Osteoblast (primary cell): ENCODE measurements around the gene PRR15L. TPM values are rescaled to one million over a fixed set of nuclear protein-coding genes. Genes with fewer than 3 reads are reported as not detected.
A peak's percentile ranks its signal among the peaks of the same experiment; 100 is the strongest.

Experiments
- DNase-seq: peaks from one replicate; pipeline ENCODE4 v3.0.0; 2011; ENCODE audit warnings: low spot score, mixed read lengths; ENCODE audit not compliant: insufficient read length; ENCODE audit errors: missing footprints
- H2AFZ ChIP-seq: 2 replicates; pipeline ENCODE4 v1.6.0; 2011; ENCODE audit warnings: mild to moderate bottlenecking, low read length
- H3K27ac ChIP-seq: 2 replicates; pipeline ENCODE4 v1.5.1; 2011; ENCODE audit warnings: mild to moderate bottlenecking, low read depth, low read length, moderate library complexity
- H3K27me3 ChIP-seq: 2 replicates; pipeline ENCODE4 v1.6.0; 2012; ENCODE audit warnings: mild to moderate bottlenecking, control low read depth, inconsistent platforms, low read length, moderate library complexity; ENCODE audit not compliant: insufficient read depth
- H3K36me3 ChIP-seq: 2 replicates; pipeline ENCODE4 v1.5.1; 2011; ENCODE audit warnings: mild to moderate bottlenecking, low read length, control low read depth, moderate library complexity; ENCODE audit not compliant: insufficient read depth
- H3K4me1 ChIP-seq: 2 replicates; pipeline ENCODE4 v1.5.1; 2011; ENCODE audit warnings: mild to moderate bottlenecking, low read length, control low read depth, moderate library complexity; ENCODE audit not compliant: insufficient read depth
- H3K4me2 ChIP-seq: 2 replicates; pipeline ENCODE4 v1.6.0; 2011; ENCODE audit warnings: mild to moderate bottlenecking, low read length; ENCODE audit not compliant: insufficient read depth
- H3K4me3 ChIP-seq: fragments of 200-600 bp; sonication (generic); 3 replicates; pipeline ENCODE4 v1.5.1; 2012; ENCODE audit warnings: mild to moderate bottlenecking, low read length, inconsistent platforms; ENCODE audit not compliant: insufficient read depth
- H3K79me2 ChIP-seq: 2 replicates; pipeline ENCODE4 v1.6.0; 2012; ENCODE audit warnings: mild to moderate bottlenecking, low read length, control low read depth, inconsistent platforms; ENCODE audit not compliant: insufficient read depth
- H3K9me3 ChIP-seq: 2 replicates; pipeline ENCODE4 v1.5.1; 2011; ENCODE audit warnings: low read depth, low read length, control low read depth
- H4K20me1 ChIP-seq: 2 replicates; pipeline ENCODE4 v1.6.0; 2012; ENCODE audit warnings: mild to moderate bottlenecking, low read length, control low read depth; ENCODE audit not compliant: insufficient read depth
- CTCF ChIP-seq: IDR thresholded peaks from 2 replicates; pipeline ENCODE4 v1.5.1; 2011; ENCODE audit warnings: mild to moderate bottlenecking, low read depth, low read length, moderate library complexity; ENCODE audit errors: extremely low read depth
- total RNA-seq: library from RNA; depleted of rRNA; stranded (reverse); fragments of >200 nt; gene quantifications from 2 replicates; pipeline ENCODE4 v1.2.3, GENCODE V29; 2012

PRR15L gene
- total RNA-seq, 1 donor: not detected

GRCh38 chr17:47956791-47957590, 692 bp downstream of the PRR15L start:
- Histone ChIP-seq H4K20me1 (no peaks in the 10 kb centered on the region), H2AFZ (no peak overlapping the region), H3K27me3 (peaks cover 3% of the 10 kb centered on the region), H3K36me3 (no peaks in the 10 kb centered on the region), H3K79me2 (no peaks in the 10 kb centered on the region), H3K4me2 (no peak overlapping the region), H3K27ac (no peak overlapping the region), H3K9me3 (no peaks in the 10 kb centered on the region), H3K4me1 (no peaks in the 10 kb centered on the region), H3K4me3 (no peak overlapping the region)
- DNase-seq: no peak
- TF ChIP-seq CTCF: no peak

- no peaks in the 10 kb centered on the region for H4K20me1 ChIP-seq
- no peak overlapping the region for H2AFZ ChIP-seq
- no peak overlapping the region for H3K27ac ChIP-seq
- no peaks in the 10 kb centered on the region for H3K9me3 ChIP-seq
- H3K36me3 ChIP-seq: peaks cover 6% of the 10 kb centered on the region
- no peaks in the 10 kb centered on the region for H3K79me2 ChIP-seq
- DNase-seq: no peak
- no peak overlapping the region for H3K4me2 ChIP-seq
- no peak overlapping the region for H3K4me3 ChIP-seq
- no peaks in the 10 kb centered on the region for H3K27me3 ChIP-seq
- H3K4me1 ChIP-seq: no peaks in the 10 kb centered on the region
- no peak for TF ChIP-seq CTCF
These were observed 1.9 kb downstream of the PRR15L start for GRCh38 chr17:47955497-47956461.

GRCh38 chr17:47953909-47954308, 3.8 kb downstream of the PRR15L start:
- no peaks in the 10 kb centered on the region for H3K79me2 ChIP-seq
- peak; percentile 15 for TF ChIP-seq CTCF
- no peak overlapping the region for H2AFZ ChIP-seq
- no peak overlapping the region for H3K27ac ChIP-seq
- H3K4me2 ChIP-seq: no peak overlapping the region
- H3K9me3 ChIP-seq: no peaks in the 10 kb centered on the region
- H3K36me3 ChIP-seq: peaks cover 15% of the 10 kb centered on the region
- H4K20me1 ChIP-seq: no peaks in the 10 kb centered on the region
- no peak for DNase-seq
- H3K27me3 ChIP-seq: no peaks in the 10 kb centered on the region
- peaks cover 11% of the 10 kb centered on the region for H3K4me1 ChIP-seq
- H3K4me3 ChIP-seq: no peak overlapping the region
